ENCODE results near the gene LDLRAD4.
"Not testable (repeated sequence)": the region's sequence is repeated elsewhere in the genome, so short reads cannot be mapped to it uniquely, and the experiment has no call there.

LDLRAD4 gene

DNA sequence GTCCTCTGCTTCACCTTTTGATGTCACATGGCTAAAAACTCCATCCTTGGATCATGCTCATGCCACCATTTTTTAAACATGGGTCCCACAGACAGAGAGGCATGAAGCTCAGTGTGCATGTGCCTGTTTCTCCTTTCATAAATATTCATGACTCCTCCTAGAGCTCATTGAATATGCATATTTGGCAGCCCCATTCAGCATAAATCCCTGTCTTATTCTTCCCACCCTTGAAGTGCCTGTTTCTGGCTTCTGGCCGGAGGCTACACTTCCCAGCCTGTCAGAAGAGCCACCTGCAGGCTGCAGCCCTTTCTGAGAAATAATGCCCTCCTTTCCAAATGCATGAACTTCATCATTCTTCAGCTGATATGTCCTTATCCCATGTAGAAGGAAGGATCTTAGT, 109.7 kb downstream of the LDLRAD4 start:
- DNase-seq (ENCODE audit: low read depth in 2 of 2, low spot score in 1 of 2): no peak

DNA sequence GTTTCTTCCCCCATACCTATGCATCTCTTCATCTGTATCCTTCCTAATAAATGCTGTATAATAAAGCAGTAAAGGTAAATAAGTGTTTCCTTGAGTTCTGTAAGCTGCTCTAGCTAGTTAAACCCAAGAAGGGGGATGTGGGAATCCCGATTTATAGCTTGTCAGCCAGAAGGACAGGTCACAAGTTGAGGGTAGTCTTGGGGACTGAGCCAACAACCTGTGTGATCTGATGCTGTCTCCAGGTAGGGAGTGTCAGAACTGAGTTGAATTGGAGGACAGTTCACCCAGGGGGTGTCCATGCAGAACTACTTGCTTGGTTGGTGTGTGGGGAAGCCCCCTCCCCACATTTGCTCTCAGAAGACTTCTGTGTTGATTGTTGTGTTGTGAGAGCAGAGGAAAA, 112.4 kb downstream of the LDLRAD4 start:
- no peak for DNase-seq (ENCODE audit: low read depth in 2 of 2, low spot score in 1 of 2)

DNA sequence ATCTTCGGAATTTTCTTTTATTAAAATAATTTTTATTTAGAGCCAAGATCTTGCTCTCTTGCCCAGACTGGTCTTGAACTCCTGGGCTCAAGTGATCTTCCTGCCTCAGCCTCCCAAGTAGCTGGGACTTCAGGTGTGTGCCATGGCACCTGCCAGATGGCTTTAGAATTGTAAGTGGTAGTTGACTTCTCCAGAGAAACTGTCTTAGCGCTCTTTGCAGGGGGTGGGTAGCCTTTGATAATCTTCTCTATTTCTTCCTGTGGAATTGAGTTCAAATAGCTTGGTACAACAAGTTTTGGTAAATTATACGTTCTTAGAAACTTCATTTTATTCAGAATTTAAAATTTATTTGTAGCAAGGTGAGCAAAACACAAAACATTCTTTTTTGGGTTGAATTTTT, 113.3 kb downstream of the LDLRAD4 start:
- DNase-seq (ENCODE audit: low read depth in 2 of 2, low spot score in 1 of 2): no peak

DNA sequence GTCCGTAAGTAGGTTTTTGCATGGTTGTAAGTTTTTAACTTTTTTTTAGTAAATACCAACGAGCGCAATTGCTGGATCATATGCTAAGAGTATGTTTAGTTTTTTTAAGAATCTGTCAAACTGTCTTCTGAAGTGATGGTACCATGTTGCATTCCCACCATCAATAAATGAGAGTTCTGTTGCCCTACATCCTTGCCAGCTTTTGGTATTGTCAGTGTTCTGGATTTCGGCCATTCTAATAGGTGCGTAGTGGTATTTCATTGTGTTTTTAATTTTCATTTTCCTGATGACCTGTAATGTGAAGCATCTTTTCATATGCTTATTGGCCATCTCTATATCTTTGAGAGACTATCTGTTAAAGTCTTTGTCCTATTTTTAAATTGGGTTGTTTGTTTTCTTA, 114.3 kb downstream of the LDLRAD4 start:
- DNase-seq (ENCODE audit: low read depth in 2 of 2, low spot score in 1 of 2): no peak

DNA sequence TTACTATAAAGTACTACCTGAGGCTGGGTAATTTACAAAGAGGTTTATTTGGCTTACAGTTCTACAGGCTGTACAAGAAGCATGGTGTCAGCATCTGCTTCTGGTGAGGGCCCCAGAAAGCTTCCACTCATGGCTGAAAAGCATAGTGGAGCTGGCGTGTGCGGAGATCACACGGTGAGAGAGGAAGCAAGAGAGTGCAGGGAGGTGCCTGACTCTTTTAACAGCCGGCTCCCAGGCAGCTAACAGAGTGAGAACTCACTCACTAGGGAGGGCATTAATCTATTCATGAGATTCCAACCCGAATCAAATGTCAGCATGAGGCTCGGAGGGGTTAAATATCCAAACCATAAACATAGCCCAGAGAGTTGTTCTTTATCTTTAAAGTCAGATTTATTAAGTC, 117.3 kb downstream of the LDLRAD4 start:
- DNase-seq (ENCODE audit: low read depth in 2 of 2, low spot score in 1 of 2): no peak

DNA sequence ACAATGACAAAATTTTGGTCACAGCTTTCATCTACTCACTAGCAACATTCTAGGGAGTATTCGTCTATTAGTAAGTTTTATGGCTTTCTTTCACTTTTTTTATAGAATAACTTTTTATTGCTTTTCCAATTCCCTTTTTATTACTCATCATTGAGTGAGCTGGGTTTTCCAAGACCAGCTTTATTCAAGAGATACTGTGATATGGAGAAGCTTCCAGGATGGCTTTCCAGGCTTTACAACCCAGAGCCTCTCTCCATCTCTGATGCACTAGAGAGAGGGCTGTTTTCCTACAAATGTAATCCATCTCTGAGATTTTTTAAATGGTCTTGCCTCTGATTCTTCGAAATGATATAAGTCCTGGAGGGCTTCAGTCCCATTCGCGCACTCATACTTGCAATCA, 118.3 kb downstream of the LDLRAD4 start:
- DNase-seq (ENCODE audit: low read depth in 2 of 2, low spot score in 1 of 2): no peak

DNA sequence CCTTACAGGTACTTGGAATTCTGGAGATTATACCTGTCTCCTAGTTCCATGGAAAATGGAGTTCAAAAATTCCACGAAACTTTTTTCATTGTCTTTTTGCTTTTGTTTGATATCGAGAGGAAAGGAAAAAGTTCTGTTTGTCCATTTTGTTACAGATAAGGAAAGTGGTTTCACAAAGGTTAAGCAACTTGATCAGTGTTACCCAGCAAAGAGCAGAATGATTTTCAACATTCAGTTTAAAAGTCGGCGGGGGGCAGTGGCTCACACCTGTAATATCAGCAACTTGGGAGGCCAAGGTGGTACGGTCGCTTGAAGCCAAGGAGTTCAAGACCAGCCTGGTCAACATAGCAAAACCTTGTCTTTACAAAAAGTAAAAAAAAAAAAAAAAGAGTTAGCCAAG, 118.8 kb downstream of the LDLRAD4 start:
- DNase-seq (ENCODE audit: low read depth in 2 of 2, low spot score in 1 of 2): no peak

DNA sequence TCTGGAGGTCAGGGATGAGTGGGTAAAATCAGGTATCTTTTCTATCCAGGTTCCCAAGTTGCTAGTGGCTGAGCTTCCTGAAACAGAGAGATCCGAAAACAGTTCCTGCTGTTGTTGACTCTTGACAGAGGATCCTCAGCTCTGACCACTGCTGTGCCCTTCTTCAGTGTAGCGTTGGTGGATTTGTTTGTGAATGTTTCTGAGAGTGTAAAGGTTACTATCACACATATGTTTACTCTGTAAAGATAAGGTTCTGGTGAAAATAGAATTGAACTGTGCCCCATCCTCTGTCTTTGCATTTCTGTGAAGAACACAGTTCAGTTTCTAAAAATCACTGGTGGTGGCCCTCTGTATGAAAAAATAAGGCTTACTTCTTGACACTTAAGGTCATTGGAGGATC, 119.8 kb downstream of the LDLRAD4 start:
- no peak for DNase-seq (ENCODE audit: low read depth in 2 of 2, low spot score in 1 of 2)

DNA sequence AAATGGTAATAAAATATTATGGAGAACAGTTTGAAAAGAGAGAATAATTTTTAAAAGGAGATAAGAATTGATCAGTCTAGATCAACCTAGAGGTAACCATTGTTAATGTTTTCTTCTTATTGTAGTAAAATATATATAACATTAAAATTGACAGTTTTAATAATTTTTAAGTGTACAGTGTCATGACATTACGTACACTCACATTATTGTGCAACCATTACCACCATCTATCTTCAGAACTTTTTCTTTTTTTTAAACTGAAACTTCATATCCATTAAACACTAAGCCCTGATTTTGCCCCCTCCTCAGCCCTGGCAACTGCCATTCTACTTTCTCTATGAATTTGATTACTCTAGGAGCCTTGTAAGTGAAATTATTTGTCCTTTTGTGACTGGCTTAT, 121.1 kb downstream of the LDLRAD4 start:
- no peak for DNase-seq (ENCODE audit: low read depth in 2 of 2, low spot score in 1 of 2)

DNA sequence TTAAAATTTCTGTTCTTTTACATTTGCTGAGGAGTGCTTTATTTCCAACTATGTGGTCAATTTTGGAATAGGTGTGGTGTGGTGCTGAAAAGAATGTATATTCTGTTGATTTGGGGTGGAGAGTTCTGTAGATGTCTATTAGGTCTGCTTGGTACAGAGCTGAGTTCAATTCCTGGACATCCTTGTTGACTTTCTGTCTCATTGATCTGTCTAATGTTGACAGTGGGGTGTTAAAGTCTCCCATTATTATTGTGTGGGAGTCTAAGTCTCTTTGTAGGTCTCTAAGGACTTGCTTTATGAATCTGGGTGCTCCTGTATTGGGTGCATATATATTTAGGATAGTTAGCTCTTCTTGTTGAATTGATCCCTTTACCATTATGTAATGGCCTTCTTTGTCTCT, 127.9 kb downstream of the LDLRAD4 start:
- DNase-seq (ENCODE audit: low read depth in 2 of 2, low spot score in 1 of 2): not testable (repeated sequence)

DNA sequence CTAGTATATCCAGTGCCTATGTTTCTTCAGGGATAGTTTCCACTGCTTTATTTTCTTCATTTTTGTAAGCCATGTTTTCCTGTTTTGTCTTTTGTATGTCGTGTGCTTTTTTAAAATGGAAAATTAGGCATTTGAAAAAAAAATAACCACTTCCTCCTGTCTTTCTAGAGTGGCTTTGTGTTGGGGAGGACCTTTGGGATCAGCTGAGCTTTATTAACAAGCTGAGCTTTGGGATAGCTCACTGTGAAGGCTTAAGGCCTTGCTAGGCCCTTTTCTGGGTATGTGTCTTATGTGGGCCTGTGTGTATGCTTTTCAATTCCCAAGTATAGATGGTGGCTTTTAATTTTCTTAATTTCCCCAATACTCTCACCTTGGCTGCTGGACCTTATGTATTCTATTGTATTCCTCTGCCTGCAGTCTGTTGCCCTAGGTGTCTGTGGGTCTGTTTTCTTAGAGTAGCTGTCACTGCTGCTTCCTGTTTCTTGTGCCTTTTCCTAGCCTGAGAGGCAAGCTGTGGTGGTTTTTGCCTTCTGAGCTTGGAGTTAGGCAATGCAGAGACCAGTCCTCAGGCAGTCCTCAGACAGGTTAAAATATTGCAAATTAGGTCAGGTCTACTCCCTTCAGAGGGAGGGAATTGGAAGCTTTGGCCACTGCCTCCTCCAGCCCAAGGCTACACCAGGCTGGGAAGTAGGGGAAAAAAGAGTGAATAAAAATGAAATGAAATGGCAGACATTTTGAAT, 134.7 kb downstream of the LDLRAD4 start:
- DNase-seq (ENCODE audit: low read depth in 2 of 2, low spot score in 1 of 2): no peak

DNA sequence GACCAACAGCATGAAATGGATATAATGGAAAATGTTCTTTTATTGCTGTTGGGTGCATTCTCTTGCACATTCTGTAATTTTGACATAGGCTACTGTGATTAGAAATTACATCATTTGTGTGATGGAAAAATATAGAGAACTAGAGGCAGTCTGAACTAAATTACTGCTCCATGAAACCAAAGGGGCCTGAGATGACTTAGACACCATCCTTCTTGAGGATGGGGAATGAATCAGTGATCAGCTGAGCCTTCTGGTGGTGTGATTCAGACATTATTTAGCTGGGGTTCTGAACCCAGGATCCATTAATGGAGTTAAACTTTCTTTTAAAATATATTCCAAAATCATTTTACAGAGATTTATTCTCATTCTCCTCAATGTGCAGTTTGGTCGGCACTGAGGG, 135.8 kb downstream of the LDLRAD4 start:
- DNase-seq (ENCODE audit: low read depth in 2 of 2, low spot score in 1 of 2): no peak

DNA sequence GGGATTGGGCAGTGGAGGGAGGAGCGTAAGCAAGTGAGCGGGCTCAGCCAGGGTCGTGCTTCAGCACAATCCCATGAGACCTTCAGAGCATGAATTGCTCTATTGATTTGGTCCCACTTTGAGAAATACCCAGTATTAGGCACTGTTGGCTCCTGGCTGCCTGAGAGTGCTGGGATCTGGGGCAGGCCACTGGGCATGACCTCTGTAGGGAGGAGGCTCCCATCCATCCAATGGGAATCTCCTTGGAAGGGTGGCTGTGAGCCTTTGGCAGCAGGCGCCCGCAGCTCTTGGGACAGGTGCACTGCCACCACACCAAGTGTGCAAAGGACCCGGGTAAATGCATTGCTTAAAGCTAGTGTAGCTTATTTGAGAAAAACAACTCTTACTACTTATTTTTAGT, 137.5 kb downstream of the LDLRAD4 start:
- DNase-seq (ENCODE audit: low read depth in 2 of 2, low spot score in 1 of 2): no peak

DNA sequence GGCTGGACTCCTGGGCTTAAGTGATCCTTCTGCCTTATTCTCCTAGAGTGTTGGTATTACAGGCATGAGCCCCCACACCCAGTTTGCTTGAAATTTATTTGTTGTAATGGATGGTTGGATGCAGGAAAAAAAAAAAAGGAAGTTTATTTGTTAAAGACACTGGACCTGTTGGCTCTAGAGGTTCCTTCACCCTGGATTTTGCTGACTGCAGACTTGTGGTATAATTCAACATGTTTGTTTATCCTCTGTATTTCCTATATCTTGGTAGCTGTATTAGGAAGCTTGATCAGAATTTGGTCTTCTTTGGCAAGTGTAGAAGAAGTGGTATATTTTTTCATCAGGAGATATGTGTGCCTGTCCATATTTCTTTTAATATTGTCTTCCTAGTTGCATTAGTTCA, 138.7 kb downstream of the LDLRAD4 start:
- DNase-seq (ENCODE audit: low read depth in 2 of 2, low spot score in 1 of 2): no peak

DNA sequence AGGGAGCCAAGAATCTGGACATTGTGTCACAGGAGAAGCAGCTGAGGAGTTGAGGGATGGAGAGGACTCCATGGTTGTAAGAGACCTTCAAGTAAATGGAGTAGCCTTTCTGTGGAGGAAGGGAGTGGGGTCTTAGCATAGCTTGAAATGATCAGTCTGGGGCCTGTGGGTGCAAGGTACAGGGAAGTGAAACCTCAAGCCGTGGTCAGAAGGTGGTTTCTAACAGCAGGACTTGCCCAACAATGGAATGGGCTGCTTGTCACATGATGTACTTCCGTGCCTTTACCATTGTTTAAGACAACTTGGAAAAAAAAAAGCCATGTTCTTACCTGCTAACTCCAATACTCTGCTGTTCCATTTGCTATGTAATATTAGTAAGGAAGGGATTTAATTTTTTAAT, 140.7 kb downstream of the LDLRAD4 start:
- no peak for DNase-seq (ENCODE audit: low read depth in 2 of 2, low spot score in 1 of 2)

DNA sequence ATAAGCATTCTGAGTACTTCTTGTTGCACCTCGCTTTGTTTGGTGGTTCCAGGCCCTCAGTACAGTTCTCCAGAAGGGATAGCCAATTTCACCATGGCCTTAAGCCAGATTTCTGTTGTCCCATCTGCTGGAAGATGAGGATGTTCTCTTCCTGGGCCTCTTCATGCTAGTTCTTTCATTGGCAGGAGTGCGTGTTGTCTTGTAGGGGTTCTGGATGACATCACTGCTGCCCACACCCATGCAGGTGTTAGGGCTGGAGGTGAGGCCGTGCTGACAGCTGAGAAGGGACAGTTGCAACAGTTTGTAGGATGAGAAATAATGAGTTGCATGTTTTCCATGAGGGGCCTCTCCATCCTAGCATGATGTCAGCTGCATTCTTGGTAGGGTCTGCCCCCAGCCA, 142.9 kb downstream of the LDLRAD4 start:
- no peak for DNase-seq (ENCODE audit: low read depth in 2 of 2, low spot score in 1 of 2)

DNA sequence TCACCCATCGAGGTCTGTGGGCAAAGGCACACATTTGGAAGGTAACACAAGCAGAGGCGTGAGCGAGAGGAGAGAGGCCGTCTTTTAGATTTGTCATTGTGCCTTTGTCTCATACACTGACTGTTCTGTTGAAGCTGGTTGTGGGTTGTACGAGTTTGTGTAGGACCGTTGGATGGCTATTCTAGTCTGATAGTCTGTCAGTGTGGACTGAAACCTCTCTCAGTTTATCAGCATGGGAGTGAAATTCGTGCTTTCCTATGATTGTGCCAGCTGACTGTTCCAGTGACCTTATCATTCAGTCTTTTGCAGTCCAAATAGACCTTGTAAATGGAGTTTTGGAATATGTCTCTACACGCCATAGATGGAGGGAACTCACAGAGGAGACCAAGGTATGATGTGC, 143.5 kb downstream of the LDLRAD4 start:
- no peak for DNase-seq (ENCODE audit: low read depth in 2 of 2, low spot score in 1 of 2)

DNA sequence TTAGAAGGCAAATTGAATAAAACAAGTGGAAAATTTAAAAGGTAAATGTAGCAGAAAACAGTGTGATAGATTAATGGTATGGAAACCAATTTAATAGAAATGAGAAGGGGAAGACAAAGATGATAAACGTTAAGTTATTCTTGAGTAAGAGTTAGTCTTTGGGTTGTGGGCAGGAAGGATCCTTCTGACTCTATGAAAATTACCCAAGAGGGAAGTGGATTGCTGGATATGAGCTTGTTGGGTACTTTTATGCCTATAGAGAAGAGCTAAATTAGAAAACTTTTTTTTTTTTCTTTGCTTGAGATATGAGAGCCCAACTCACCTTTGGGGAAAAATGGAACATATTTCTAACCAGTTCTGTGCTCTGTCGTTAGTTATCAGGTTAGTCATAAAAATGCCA, 144.0 kb downstream of the LDLRAD4 start:
- DNase-seq (ENCODE audit: low read depth in 2 of 2, low spot score in 1 of 2): no peak

DNA sequence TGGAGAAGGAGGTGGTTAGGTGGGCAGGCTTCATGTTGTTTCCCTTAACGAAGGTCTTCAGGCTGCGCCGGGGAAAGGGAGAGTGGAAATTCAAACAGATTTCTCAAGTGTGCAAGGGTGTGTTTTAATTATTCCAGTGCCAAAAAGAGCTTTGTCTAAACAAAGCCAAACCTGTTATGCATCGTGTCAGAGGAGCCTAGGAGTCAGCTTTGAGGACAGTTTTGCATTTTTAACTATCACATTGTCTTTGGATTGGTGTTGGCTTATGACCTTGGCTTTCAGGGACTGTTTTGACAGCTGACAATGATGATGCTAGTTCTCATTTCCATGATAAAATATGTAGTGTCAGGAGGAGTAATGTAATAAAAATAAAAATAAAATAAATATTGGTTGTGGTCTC, 144.8 kb downstream of the LDLRAD4 start:
- DNase-seq (ENCODE audit: low read depth in 2 of 2, low spot score in 1 of 2): no peak

DNA sequence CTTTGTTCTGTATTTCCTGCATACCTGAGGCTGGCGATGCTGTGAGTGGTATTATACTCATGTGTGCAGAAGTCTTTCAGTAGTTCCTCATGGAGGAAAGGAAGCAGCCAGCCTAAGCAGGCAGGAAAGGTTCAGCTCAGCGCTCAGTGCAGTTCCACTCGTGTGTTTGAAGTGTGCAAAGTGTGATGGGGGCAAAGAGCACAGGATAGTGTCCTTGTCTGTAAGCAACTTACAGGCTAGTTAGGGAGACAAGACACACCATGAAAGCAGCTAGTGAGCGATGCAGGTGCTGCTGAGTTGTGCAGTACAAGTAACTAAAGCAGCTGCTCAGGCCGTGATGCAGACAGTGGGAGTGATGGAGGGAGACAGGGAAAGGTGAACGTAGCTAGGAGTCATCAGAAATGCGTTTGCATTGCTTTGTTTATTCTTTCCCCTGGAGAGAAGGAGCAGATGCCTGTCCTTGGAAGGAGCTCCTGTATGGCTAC, 146.2 kb downstream of the LDLRAD4 start:
- no peak for DNase-seq (ENCODE audit: low read depth in 2 of 2, low spot score in 1 of 2)

DNA sequence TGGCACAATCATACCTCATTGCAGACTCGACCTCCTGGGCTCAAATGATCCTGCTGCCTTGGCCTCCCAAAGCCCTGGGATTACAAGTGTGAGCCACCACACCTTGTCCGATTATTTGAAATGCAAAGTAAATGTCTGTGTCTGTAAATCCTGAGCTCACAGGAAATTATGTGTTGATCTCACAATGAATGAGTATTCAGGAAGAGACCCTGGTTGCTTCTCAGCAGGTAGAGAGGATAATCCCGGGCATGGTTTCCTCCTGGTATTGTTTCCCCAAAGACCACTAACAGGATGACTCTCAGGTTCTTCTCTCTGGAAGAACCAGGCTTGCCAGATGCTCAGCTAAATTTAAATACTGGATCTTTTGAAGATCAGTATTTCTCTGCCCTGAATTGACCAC, 147.6 kb downstream of the LDLRAD4 start:
- no peak for DNase-seq (ENCODE audit: low read depth in 2 of 2, low spot score in 1 of 2)

DNA sequence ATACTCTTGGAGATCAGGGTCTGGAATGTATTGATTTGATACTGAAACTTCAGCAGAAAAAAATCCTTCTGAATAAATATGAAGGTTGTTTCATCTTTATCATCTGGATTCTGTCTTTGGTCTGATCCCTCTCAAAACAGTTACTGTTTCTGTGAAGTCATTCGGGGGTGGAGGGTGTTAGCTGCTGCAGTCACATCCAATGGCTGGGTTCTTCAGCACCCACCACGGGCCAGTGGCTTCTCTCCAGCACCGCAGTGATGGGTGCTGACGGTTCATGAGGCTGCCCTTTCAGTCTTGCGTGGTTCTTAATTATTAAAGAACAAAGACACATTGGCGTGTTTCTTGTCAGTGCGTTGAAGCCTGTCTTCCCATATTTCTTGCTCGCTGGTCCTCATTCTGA, 148.0 kb downstream of the LDLRAD4 start:
- DNase-seq (ENCODE audit: low read depth in 2 of 2, low spot score in 1 of 2): no peak

Measured in stimulated activated CD8-positive, alpha-beta memory T cell treated with anti-CD3 and anti-CD28 coated beads, Interleukin-4, amount 100 ng/mL, for 4 hours (primary cell).